ENCODE data around the gene APOBEC3H. TPM values are rescaled to one million over a fixed set of nuclear protein-coding genes. Genes with fewer than 3 reads are reported as not detected.

The APOBEC3H gene
- total and polyA plus RNA-seq, 2 experiments from 2014 or later: not detected

GRCh38 chr22:39084666-39085065 is 12.4 kb upstream of the APOBEC3H start:
- no peak for TF ChIP-seq ZNF331 (CRISPR knock-in tag; IDR thresholded peaks at IDR 0.05; ENCODE audit: low read depth)
- no peak for TF ChIP-seq CREB1 (CRISPR knock-in tag; IDR thresholded peaks at IDR 0.05; ENCODE audit: low read depth)
- H3K36me3 ChIP-seq (ENCODE audit: insufficient read depth): no peaks in the 10 kb centered on the region
- peaks cover 23% of the 10 kb centered on the region for H3K4me1 Mint-ChIP-seq
- peaks cover 10% of the 10 kb centered on the region for H3K27me3 Mint-ChIP-seq (ENCODE audit: insufficient read depth, low read depth, poor library complexity)
- no peaks in the 10 kb centered on the region for H3K79me2 ChIP-seq (replicated peaks; ENCODE audit: insufficient read depth)
- no peaks in the 10 kb centered on the region for H3K36me3 Mint-ChIP-seq (ENCODE audit: low read depth)
- H3K4me3 ChIP-seq: no peak overlapping the region
- peaks cover 5% of the 10 kb centered on the region; the same call in 1 of the 2 replicates for H3K4me1 ChIP-seq (ENCODE audit: insufficient read depth)
- no peak overlapping the region for H2AFZ ChIP-seq
- H4K20me1 ChIP-seq (replicated peaks; ENCODE audit: insufficient read depth): no peaks in the 10 kb centered on the region
- H3K27ac Mint-ChIP-seq: no peak overlapping the region
- ATAC-seq (no peak), DNase-seq (ENCODE audit: low spot score) (no peak)
- no peaks in the 10 kb centered on the region for H3F3A ChIP-seq (replicated peaks; ENCODE audit: low read depth)
- H3K9me3 Mint-ChIP-seq: no peaks in the 10 kb centered on the region
- no peak overlapping the region for H3K27ac ChIP-seq (ENCODE audit: low read depth)
- no peak overlapping the region for H3K4me2 ChIP-seq
- H3K27me3 ChIP-seq (ENCODE audit: insufficient read depth): no peaks in the 10 kb centered on the region
- H3K4me3 Mint-ChIP-seq: no peak overlapping the region
- no peaks in the 10 kb centered on the region for H3K9me2 ChIP-seq (ENCODE audit: insufficient read depth)

DNA sequence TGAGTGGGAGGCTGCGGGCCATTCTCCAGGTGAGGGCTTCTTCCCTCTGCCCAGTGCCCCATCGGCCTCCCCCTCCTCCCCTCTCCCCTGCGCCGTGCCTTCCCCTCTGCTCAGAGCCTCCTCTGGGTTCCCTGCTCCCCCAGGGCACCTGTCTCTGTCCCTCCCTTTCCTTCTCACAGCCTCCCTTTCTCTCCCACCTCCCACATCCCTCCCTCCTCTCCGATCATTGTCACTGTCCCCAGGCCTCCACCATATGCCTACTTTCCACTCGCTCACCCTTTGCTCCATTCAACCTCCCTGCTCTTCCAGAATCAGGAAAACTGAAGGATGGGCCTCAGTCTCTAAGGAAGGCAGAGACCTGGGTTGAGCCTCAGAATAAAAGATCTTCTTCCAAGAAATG is 9.9 kb upstream of the APOBEC3H start:
- Mint-ChIP-seq H3K4me1 (peaks cover 19% of the 10 kb centered on the region), H3K27me3 (ENCODE audit: insufficient read depth, low read depth, poor library complexity) (peaks cover 10% of the 10 kb centered on the region), H3K27ac (no peak overlapping the region), H3K9me3 (no peaks in the 10 kb centered on the region), H3K4me3 (no peak overlapping the region), H3K36me3 (ENCODE audit: low read depth) (no peaks in the 10 kb centered on the region)
- Histone ChIP-seq H2AFZ (no peak overlapping the region), H3K4me2 (no peak overlapping the region), H3K4me1 (ENCODE audit: insufficient read depth) (peaks cover 5% of the 10 kb centered on the region; the same call in 1 of the 2 replicates), H3F3A (replicated peaks; ENCODE audit: low read depth) (no peaks in the 10 kb centered on the region), H3K4me3 (no peak overlapping the region), H3K79me2 (replicated peaks; ENCODE audit: insufficient read depth) (no peaks in the 10 kb centered on the region), H3K9me2 (ENCODE audit: insufficient read depth) (no peaks in the 10 kb centered on the region), H3K27me3 (ENCODE audit: insufficient read depth) (no peaks in the 10 kb centered on the region), H3K27ac (ENCODE audit: low read depth) (no peak overlapping the region), H4K20me1 (replicated peaks; ENCODE audit: insufficient read depth) (no peaks in the 10 kb centered on the region), H3K36me3 (ENCODE audit: insufficient read depth) (no peaks in the 10 kb centered on the region)
- no peak for TF ChIP-seq REST (IDR thresholded peaks at IDR 0.05; ENCODE audit: unreplicated experiment)
- TF ChIP-seq, protein P1, sequence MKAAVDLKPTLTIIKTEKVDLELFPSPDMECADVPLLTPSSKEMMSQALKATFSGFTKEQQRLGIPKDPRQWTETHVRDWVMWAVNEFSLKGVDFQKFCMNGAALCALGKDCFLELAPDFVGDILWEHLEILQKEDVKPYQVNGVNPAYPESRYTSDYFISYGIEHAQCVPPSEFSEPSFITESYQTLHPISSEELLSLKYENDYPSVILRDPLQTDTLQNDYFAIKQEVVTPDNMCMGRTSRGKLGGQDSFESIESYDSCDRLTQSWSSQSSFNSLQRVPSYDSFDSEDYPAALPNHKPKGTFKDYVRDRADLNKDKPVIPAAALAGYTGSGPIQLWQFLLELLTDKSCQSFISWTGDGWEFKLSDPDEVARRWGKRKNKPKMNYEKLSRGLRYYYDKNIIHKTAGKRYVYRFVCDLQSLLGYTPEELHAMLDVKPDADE (IDR thresholded peaks at IDR 0.05): no peak
- no peak for TF ChIP-seq ZNF114 (CRISPR knock-in tag; IDR thresholded peaks at IDR 0.05)
- TF ChIP-seq, protein P2, sequence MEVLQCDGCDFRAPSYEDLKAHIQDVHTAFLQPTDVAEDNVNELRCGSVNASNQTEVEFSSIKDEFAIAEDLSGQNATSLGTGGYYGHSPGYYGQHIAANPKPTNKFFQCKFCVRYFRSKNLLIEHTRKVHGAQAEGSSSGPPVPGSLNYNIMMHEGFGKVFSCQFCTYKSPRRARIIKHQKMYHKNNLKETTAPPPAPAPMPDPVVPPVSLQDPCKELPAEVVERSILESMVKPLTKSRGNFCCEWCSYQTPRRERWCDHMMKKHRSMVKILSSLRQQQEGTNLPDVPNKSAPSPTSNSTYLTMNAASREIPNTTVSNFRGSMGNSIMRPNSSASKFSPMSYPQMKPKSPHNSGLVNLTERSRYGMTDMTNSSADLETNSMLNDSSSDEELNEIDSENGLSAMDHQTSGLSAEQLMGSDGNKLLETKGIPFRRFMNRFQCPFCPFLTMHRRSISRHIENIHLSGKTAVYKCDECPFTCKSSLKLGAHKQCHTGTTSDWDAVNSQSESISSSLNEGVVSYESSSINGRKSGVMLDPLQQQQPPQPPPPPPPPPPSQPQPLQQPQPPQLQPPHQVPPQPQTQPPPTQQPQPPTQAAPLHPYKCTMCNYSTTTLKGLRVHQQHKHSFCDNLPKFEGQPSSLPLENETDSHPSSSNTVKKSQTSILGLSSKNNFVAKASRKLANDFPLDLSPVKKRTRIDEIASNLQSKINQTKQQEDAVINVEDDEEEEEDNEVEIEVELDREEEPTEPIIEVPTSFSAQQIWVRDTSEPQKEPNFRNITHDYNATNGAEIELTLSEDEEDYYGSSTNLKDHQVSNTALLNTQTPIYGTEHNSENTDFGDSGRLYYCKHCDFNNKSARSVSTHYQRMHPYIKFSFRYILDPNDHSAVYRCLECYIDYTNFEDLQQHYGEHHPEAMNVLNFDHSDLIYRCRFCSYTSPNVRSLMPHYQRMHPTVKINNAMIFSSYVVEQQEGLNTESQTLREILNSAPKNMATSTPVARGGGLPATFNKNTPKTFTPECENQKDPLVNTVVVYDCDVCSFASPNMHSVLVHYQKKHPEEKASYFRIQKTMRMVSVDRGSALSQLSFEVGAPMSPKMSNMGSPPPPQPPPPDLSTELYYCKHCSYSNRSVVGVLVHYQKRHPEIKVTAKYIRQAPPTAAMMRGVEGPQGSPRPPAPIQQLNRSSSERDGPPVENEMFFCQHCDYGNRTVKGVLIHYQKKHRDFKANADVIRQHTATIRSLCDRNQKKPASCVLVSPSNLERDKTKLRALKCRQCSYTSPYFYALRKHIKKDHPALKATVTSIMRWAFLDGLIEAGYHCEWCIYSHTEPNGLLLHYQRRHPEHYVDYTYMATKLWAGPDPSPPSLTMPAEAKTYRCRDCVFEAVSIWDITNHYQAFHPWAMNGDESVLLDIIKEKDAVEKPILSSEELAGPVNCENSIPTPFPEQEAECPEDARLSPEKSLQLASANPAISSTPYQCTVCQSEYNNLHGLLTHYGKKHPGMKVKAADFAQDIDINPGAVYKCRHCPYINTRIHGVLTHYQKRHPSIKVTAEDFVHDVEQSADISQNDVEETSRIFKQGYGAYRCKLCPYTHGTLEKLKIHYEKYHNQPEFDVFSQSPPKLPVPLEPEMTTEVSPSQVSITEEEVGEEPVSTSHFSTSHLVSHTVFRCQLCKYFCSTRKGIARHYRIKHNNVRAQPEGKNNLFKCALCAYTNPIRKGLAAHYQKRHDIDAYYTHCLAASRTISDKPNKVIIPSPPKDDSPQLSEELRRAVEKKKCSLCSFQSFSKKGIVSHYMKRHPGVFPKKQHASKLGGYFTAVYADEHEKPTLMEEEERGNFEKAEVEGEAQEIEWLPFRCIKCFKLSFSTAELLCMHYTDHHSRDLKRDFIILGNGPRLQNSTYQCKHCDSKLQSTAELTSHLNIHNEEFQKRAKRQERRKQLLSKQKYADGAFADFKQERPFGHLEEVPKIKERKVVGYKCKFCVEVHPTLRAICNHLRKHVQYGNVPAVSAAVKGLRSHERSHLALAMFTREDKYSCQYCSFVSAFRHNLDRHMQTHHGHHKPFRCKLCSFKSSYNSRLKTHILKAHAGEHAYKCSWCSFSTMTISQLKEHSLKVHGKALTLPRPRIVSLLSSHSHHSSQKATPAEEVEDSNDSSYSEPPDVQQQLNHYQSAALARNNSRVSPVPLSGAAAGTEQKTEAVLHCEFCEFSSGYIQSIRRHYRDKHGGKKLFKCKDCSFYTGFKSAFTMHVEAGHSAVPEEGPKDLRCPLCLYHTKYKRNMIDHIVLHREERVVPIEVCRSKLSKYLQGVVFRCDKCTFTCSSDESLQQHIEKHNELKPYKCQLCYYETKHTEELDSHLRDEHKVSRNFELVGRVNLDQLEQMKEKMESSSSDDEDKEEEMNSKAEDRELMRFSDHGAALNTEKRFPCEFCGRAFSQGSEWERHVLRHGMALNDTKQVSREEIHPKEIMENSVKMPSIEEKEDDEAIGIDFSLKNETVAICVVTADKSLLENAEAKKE (CRISPR knock-in tag; IDR thresholded peaks at IDR 0.05): no peak
- no peak for TF ChIP-seq ZNF331 (CRISPR knock-in tag; IDR thresholded peaks at IDR 0.05; ENCODE audit: low read depth)
- DNase-seq (ENCODE audit: low spot score): no peak
- ATAC-seq: no peak
